Mucosa of descending colon (tissue), 3 donors: ENCODE results near the gene VEGFB. TPM values are rescaled to one million over a fixed set of nuclear protein-coding genes. Genes with fewer than 3 reads are reported as not detected.

Source experiments
- ATAC-seq: fragments of 200-7000 bp; cut with Tn5 transposase; one replicate; pipeline ENCODE4 v1.9.1; 2020; ENCODE audit warnings: mild to moderate bottlenecking, moderate library complexity
- DNase-seq, 3 donors: peaks; one replicate each; pipeline ENCODE4 v3.0.0-alpha.2; 2020
- H3K36me3 ChIP-seq: fragments of 200-600 bp; one replicate; pipeline ENCODE4 v1.8.0; 2021; ENCODE audit warnings: low read depth, mild to moderate bottlenecking
- H3K4me1 ChIP-seq: fragments of 200-600 bp; one replicate; pipeline ENCODE4 v1.8.0; 2021; ENCODE audit warnings: low read depth, mild to moderate bottlenecking
- H3K4me3 ChIP-seq: fragments of 200-600 bp; one replicate; pipeline ENCODE4 v1.8.0; 2021; ENCODE audit warnings: mild to moderate bottlenecking
- H3K9me3 ChIP-seq: fragments of 200-600 bp; one replicate; pipeline ENCODE4 v1.8.0; 2021; ENCODE audit warnings: mild to moderate bottlenecking
- CTCF ChIP-seq: fragments of 200-600 bp; IDR thresholded peaks from one replicate; pipeline ENCODE4 v1.8.0; 2022; ENCODE audit warnings: antibody characterized with exemption, mild to moderate bottlenecking
- intact Hi-C, 2 donors: fragments of 100-400 bp; cut with DNase I in 1 of 2; cut with micrococcal nuclease in 1 of 2; formaldehyde crosslinking; loops; one replicate each; pipeline versions ENCODE4 v1.11.0 to v1.11.1; 2022; cut with DNase I, micrococcal nuclease
- total RNA-seq, 3 donors: library from RNA; stranded (reverse); fragmentation: NEBNext Ultra II Directional in 2 of 3; extraction: Animal tissue kit (Norgen Biotek cat#: 25700) in 2 of 3; gene quantifications; one replicate each; pipeline versions ENCODE4 v1.2.1 to v1.2.4, GENCODE V29; 2021 to 2023
- donor health status: DM: no; HTN: no; CAD: no; lungs with moderate emphysema.
- donor health status: DM: no; HTN: no; CAD: no.
- donor health status: DM: no; HTN: yes; CAD: no.

Gene VEGFB
- total RNA-seq, 3 donors from 2014 or later = 45.3 to 156 (median 45.6) TPM

GRCh38 chr11:64258356-64258755, 24.0 kb downstream of the VEGFB start:
- no peak for TF ChIP-seq CTCF
- Histone ChIP-seq H3K9me3 (no peaks in the 10 kb centered on the region), H3K4me3 (no peak overlapping the region), H3K36me3 (peaks cover 3% of the 10 kb centered on the region), H3K4me1 (no peaks in the 10 kb centered on the region)
- ATAC-seq (no peak), DNase-seq (no peak)
- intact Hi-C loops = no loop called here

GRCh38 chr11:64258946-64259532, 24.7 kb downstream of the VEGFB start:
- no peak for ATAC-seq

GRCh38 chr11:64259533-64260067, 25.2 kb downstream of the VEGFB start:
- no peak for ATAC-seq
- no peaks in the 10 kb centered on the region for H3K4me1 ChIP-seq
- H3K9me3 ChIP-seq = no peaks in the 10 kb centered on the region
- no peak overlapping the region for H3K4me3 ChIP-seq
- no peak for DNase-seq
- H3K36me3 ChIP-seq = peaks cover 3% of the 10 kb centered on the region
- TF ChIP-seq CTCF = no peak
- intact Hi-C loops = no loop called here

More at GRCh38 chr11:64258946-64259532, 24.7 kb downstream of the VEGFB start:
- DNase-seq = no peak
- intact Hi-C loops = no loop called here
- Histone ChIP-seq H3K9me3 (no peaks in the 10 kb centered on the region), H3K4me3 (no peak overlapping the region), H3K4me1 (no peaks in the 10 kb centered on the region), H3K36me3 (peaks cover 3% of the 10 kb centered on the region)
- no peak for TF ChIP-seq CTCF

GRCh38 chr11:64260147-64260708, 25.8 kb downstream of the VEGFB start:
- TF ChIP-seq CTCF = no peak
- ATAC-seq (no peak), DNase-seq (no peak)
- intact Hi-C loops = no loop called here
- H3K4me1 ChIP-seq = no peaks in the 10 kb centered on the region
- no peak overlapping the region for H3K4me3 ChIP-seq
- H3K9me3 ChIP-seq = no peaks in the 10 kb centered on the region
- peaks cover 3% of the 10 kb centered on the region for H3K36me3 ChIP-seq

- Histone ChIP-seq H3K4me1 (no peaks in the 10 kb centered on the region), H3K4me3 (no peak overlapping the region), H3K36me3 (peaks cover 3% of the 10 kb centered on the region), H3K9me3 (no peaks in the 10 kb centered on the region)
- intact Hi-C loops = no loop called here
- DNase-seq = no peak
- TF ChIP-seq CTCF = no peak
- no peak for ATAC-seq
Observed at GRCh38 chr11:64261556-64262080, 27.2 kb downstream of the VEGFB start.
